ENCODE measurements around the gene SH3GL1. TPM values are rescaled to one million over a fixed set of nuclear protein-coding genes. Genes with fewer than 3 reads are reported as not detected.

Gene SH3GL1
- total RNA-seq, 2 experiments from 2014 or later, result 33.2 to 38.9 TPM

DNA sequence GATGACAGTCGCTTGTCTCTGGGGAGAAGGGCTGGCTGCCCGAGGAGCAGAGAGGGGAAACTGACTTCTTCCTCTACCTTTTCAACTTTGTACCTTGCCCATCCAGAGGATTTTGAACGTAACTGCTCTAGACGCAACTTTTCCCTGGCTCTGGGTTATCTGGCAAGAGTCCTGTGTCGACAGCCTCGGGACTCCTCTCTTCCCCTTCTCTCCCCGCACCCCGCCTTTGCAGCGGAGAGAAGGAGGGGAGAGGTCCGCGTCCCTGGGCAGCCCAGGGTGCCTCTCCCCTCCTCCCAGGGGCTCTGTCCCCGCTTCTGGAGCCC is 574 bp downstream of the SH3GL1 start:
- Histone ChIP-seq H3K4me2 (ENCODE audit: low read length) (peak overlapping the region; percentile 100), H3K9me3 (ENCODE audit: low read length) (no peaks in the 10 kb centered on the region), H3K27ac (ENCODE audit: low read depth, low read length, poor library complexity, severe bottlenecking) (peak overlapping the region; percentile 69), H3K79me2 (ENCODE audit: insufficient read depth, low read depth, low read length) (peaks cover 77% of the 10 kb centered on the region), H3K4me1 (ENCODE audit: insufficient read depth, low read length, poor library complexity, severe bottlenecking) (peaks cover 32% of the 10 kb centered on the region), H2AFZ (ENCODE audit: low read length) (peak overlapping the region; percentile 27; the same call in 1 of the 2 replicates), H4K20me1 (ENCODE audit: insufficient read depth, low read length) (peaks cover 29% of the 10 kb centered on the region), H3K4me3 (ENCODE audit: low read depth, low read length, poor library complexity, severe bottlenecking) (peak overlapping the region; percentile 96), H3K36me3 (ENCODE audit: insufficient read depth, low read length) (peaks cover 60% of the 10 kb centered on the region), H3K9me2 (ENCODE audit: insufficient read depth, low read length) (no peaks in the 10 kb centered on the region)
- DNase-seq (ENCODE audit: low spot score), result no peak
- no TSS peak for BruUV-seq (replicated peaks)
- TF ChIP-seq, protein P1, sequence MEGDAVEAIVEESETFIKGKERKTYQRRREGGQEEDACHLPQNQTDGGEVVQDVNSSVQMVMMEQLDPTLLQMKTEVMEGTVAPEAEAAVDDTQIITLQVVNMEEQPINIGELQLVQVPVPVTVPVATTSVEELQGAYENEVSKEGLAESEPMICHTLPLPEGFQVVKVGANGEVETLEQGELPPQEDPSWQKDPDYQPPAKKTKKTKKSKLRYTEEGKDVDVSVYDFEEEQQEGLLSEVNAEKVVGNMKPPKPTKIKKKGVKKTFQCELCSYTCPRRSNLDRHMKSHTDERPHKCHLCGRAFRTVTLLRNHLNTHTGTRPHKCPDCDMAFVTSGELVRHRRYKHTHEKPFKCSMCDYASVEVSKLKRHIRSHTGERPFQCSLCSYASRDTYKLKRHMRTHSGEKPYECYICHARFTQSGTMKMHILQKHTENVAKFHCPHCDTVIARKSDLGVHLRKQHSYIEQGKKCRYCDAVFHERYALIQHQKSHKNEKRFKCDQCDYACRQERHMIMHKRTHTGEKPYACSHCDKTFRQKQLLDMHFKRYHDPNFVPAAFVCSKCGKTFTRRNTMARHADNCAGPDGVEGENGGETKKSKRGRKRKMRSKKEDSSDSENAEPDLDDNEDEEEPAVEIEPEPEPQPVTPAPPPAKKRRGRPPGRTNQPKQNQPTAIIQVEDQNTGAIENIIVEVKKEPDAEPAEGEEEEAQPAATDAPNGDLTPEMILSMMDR (conservative IDR thresholded peaks at IDR 0.05; ENCODE audit: low read length), result no peak
- TF ChIP-seq EZH2phosphoT487 (IDR thresholded peaks at IDR 0.05; ENCODE audit: borderline replicate concordance, low read depth, low read length), result no peak
- intact Hi-C loops (cut with micrococcal nuclease; ENCODE audit: unreplicated experiment), result loop anchor here (1.0 to 10.0 kb wide), 5 partner anchors 24 to 395 kb away; partner anchors contain the start of genes FEM1A, HDGFL2 and MPND
- ChIA-PET POLR2A (no interaction called here), CTCF (ENCODE audit: unreplicated experiment) (interaction anchor here (0.6 kb wide), 1 partner anchor 37 kb away, joined by 4 read pairs; no protein-coding TSS in a partner anchor)

DNA sequence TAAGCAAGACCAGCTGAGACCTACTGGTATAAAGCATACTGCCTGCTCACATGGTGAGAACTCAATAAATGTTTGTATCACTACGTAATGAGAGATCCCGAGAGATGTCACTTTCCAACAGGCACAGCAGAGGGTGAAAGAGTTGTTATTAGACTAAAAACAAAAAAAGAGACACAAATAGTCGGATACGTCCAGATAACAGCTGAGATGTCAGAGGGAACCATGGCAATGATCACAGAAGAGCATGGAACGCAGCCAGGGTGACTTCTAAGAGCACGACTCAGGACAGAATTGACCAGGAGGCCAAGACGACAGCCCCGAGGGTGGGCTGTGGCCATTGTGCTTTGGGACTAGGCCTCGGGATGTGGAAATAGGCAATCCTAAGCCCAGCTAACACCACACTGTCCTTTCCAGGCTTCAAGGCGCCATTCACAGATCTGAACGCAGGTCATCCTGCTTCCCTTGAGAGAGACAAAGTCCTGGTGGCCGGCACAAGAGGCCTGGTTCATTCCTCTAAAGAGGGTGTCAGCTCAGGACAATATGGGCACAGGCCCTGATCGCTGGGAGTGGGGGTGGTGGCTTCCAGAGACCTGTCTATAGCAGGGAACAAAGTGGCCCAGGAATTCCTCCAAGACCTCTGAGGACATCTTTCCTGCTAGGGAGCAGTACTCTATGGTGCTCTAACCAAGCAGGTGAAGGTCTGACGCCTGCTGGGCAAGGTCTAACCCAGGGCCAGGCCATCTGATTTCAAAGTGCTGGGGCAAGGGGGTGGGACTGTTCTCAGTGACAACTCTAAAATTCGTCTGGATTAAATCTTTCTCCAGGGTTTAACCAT is 3.2 kb downstream of the SH3GL1 start:
- Histone ChIP-seq H3K27ac (ENCODE audit: low read depth, low read length, poor library complexity, severe bottlenecking) (no peak overlapping the region), H3K4me2 (ENCODE audit: low read length) (no peak overlapping the region), H3K9me3 (ENCODE audit: low read length) (no peaks in the 10 kb centered on the region), H3K9me2 (ENCODE audit: insufficient read depth, low read length) (no peaks in the 10 kb centered on the region), H3K4me1 (ENCODE audit: insufficient read depth, low read length, poor library complexity, severe bottlenecking) (peaks cover 20% of the 10 kb centered on the region), H2AFZ (ENCODE audit: low read length) (no peak overlapping the region), H4K20me1 (ENCODE audit: insufficient read depth, low read length) (peaks cover 10% of the 10 kb centered on the region; the same call in 1 of the 2 replicates), H3K4me3 (ENCODE audit: low read depth, low read length, poor library complexity, severe bottlenecking) (no peak overlapping the region), H3K79me2 (ENCODE audit: insufficient read depth, low read depth, low read length) (peaks cover 79% of the 10 kb centered on the region), H3K36me3 (ENCODE audit: insufficient read depth, low read length) (peaks cover 44% of the 10 kb centered on the region)
- POLR2A ChIA-PET, result no interaction called here
- CTCF ChIA-PET (ENCODE audit: unreplicated experiment), result no interaction called here
- intact Hi-C loops (cut with micrococcal nuclease; ENCODE audit: unreplicated experiment), result no loop called here
- DNase-seq (ENCODE audit: low spot score), result no peak
- TSS peak; percentile 17 for BruUV-seq (replicated peaks)
- TF ChIP-seq, protein P1 (conservative IDR thresholded peaks at IDR 0.05; ENCODE audit: low read length), result no peak
- no peak for TF ChIP-seq EZH2phosphoT487 (IDR thresholded peaks at IDR 0.05; ENCODE audit: borderline replicate concordance, low read depth, low read length)

All from OCI-LY7 (cell line).